RWPE1 (cell line): ENCODE data around the gene ZNF629.

Experiments used
- CTCF ChIA-PET: fragments of 350-600 bp; sonication (Branson Sonifier 250); formaldehyde crosslinking; extraction: SDS; loops from one replicate; lab custom pipeline; 2021; lab: Yijun Ruan, JAX
- POLR2A ChIA-PET: fragments of 400-600 bp; formaldehyde crosslinking; extraction: SDS; loops from one replicate; lab custom pipeline; 2020; ENCODE audit warnings: antibody characterized with exemption; ENCODE audit not compliant: low non-redundant PET; lab: Yijun Ruan, JAX
- DNase-seq: peaks from one replicate; pipeline ENCODE4 v3.0.0; 2012; ENCODE audit warnings: low spot score
- H3K27ac ChIP-seq: fragments of 450-650 bp; 2 replicates; pipeline ENCODE4 v1.5.1; 2017
- TF ChIP-seq, protein P1 (sequence below): fragments of 450-650 bp; conservative IDR thresholded peaks from 2 replicates; pipeline ENCODE4 v1.5.1; 2017; ENCODE audit warnings: low read depth, mild to moderate bottlenecking

ZNF629 gene

DNA sequence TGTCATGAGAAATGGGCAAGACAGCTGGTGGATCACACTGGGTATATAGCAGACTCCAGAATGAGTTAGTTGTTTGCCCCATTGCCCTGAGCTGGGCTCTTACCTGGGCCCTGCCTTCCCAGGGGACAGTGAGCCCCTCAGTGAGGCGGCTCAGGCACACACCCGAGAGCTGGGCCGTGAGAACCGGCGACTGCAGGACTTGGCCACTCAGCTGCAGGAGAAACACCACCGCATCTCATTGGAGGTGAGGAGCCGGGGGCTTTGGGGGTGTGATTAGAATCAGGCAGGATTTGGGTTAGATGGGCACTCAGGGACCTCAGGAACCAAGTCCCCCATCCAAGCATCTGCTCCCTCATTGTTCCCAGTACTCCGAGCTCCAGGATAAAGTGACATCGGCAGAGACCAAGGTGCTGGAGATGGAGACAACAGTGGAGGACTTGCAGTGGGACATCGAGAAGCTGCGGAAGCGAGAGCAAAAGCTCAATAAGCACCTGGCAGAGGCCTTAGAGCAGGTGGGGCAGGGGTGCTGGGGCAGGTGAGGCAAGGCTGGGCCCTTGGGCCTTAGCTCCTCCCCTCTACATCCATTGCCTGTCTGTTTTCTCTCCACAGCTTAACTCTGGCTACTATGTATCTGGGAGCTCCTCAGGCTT lies 22.1 kb downstream of the ZNF629 start:
- DNase-seq, result no peak
- TF ChIP-seq, protein P1, sequence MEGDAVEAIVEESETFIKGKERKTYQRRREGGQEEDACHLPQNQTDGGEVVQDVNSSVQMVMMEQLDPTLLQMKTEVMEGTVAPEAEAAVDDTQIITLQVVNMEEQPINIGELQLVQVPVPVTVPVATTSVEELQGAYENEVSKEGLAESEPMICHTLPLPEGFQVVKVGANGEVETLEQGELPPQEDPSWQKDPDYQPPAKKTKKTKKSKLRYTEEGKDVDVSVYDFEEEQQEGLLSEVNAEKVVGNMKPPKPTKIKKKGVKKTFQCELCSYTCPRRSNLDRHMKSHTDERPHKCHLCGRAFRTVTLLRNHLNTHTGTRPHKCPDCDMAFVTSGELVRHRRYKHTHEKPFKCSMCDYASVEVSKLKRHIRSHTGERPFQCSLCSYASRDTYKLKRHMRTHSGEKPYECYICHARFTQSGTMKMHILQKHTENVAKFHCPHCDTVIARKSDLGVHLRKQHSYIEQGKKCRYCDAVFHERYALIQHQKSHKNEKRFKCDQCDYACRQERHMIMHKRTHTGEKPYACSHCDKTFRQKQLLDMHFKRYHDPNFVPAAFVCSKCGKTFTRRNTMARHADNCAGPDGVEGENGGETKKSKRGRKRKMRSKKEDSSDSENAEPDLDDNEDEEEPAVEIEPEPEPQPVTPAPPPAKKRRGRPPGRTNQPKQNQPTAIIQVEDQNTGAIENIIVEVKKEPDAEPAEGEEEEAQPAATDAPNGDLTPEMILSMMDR, result no peak
- ChIA-PET POLR2A (interaction anchor here (1.3 kb wide), 1 partner anchor 10 kb away, joined by 7 read pairs; no protein-coding TSS in a partner anchor), CTCF (no interaction called here)
- 0 out of 2 replicates have a peak overlapping the region, but pooled peaks have one; percentile 1 for H3K27ac ChIP-seq

DNA sequence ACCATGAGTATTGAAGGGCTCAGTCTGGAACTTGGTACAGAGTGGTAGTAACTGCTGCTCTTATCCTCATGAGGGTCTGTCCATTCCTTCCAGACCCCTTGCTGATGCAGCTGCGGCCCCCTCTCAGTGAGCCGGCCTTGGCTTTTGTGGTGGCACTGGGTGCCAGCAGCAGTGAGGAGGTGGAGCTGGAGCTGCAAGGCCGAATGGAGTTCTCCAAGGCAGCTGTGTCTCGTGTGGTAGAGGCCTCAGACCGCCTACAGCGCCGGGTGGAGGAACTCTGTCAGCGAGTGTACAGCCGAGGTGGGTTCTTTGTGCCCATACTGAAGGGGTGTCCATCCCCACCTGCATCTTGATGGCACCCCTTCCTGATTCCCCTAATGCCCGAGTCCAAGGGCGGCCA lies 22.9 kb downstream of the ZNF629 start:
- CTCF ChIA-PET, result no interaction called here
- DNase-seq, result no peak
- POLR2A ChIA-PET, result interaction anchor here (1.3 kb wide), 1 partner anchor 11 kb away, joined by 7 read pairs; no protein-coding TSS in a partner anchor
- TF ChIP-seq, protein P1, result no peak
- H3K27ac ChIP-seq, result no peak overlapping the region

DNA sequence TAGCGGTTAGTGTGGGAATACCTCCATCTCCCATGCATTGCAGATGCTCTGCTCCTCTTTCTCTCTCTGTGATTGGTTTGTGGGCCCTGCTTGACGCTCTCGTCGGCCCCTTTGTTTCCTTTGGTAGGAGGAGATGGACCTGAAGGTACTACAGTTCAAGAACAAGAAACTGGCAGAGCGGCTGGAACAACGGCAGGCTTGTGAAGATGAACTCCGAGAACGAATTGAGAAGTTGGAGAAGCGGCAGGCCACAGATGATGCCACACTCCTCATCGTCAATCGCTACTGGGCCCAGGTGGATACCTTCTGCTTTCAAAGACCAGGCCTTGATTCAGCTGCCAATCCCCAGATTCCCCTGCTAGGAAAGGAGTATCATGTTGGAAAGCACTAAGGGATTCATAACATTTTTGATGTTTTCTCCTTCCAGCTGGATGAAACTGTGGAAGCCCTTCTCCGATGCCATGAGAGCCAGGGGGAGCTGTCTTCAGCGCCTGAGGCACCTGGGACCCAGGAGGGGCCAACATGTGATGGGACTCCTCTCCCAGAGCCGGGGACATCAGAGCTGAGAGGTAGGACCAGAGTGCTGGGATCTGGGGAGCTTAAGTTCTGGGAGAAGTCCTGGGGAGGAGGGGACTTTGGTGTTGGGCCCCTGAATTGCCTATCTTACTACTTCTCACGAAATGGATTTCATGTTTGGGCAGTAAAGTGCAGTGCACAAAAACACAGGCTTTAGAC lies 23.8 kb downstream of the ZNF629 start:
- ChIA-PET POLR2A (no interaction called here), CTCF (no interaction called here)
- TF ChIP-seq, protein P1, result no peak
- peak overlapping the region; percentile 83 for H3K27ac ChIP-seq
- no peak for DNase-seq

DNA sequence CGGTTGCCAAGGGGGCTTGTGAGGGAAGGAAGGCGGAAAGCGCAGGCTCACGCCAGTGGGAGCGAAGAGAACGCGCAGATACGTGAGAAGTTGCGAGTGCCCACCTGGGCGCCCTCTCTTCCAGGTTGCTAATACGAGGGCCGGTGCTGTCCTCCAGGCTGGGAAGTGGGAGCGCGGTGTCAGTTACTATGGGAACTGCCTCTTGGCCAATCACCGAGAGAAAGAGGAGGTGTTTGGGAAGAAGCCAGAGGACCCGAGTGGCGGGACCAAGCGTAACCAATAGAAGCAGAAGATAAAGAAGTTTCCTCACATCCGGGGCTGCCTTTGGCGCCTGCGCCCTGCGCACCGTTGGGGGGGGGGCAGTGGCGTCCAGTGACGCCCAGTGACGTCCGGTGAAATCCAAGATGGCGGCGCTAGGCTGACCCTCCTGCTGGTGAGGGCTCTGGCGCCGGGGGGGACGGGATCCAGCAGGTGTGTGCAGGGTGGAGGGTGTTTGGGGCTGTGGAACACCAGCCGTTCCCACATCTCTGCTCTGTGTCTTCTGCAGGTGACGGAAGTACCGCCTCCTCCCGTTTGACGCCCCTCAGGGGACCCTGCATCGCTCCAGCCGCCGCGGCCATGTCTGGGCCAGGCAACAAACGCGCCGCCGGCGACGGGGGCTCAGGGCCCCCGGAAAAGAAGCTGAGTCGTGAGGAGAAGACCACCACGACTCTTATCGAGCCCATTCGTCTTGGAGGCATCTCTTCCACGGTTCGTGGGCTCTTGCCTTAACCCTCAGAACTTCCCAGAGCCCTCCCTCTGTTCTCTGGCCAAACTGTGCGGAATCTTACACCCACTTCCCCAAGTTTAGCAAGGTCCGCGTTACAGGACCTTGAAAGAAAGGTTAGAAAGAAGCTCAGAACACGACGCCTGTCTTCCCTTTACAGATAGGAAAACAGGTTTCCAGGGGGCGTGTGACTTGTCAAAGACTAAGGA lies 24.8 kb downstream of the ZNF629 start, which contains the start of the genes CFAP119 and RNF40:
CFAP119 (minus strand) TSS at position 135 of the 975 bp plus-strand sequence. CDS start 314 bp downstream, outside the sequence.
RNF40 (plus strand) TSS at position 395 of the 975 bp plus-strand sequence; CDS start at position 619, 224 bp downstream.
- POLR2A ChIA-PET, result interaction anchor here (0.8 kb wide), 1 partner anchor 14 kb away, joined by 3 read pairs; the partner anchor contains the start of gene PHKG2
- H3K27ac ChIP-seq, result peak within 1 kb of the TSS; percentile 83
- CTCF ChIA-PET, result no interaction called here
- peak; percentile 100 for DNase-seq
- TF ChIP-seq, protein P1, result no peak

- POLR2A ChIA-PET, result interaction anchor here (0.8 kb wide), 1 partner anchor 13 kb away, joined by 3 read pairs; the partner anchor contains the start of gene PHKG2
- CTCF ChIA-PET, result no interaction called here
- peak overlapping the region; percentile 83 for H3K27ac ChIP-seq
- TF ChIP-seq, protein P1, result no peak
- peak; percentile 30 for DNase-seq
Measured at GRCh38 chr16:30761427-30761927, 25.5 kb downstream of the ZNF629 start.
